Adrenal gland (tissue), 5 donors: Measurements from ENCODE around the gene MAP2K5.

Experiments
- POLR2A ChIP-seq, 2 donors: fragments of 450-650 bp; IDR thresholded peaks; one replicate each; pipeline ENCODE4 v1.6.1; 2017; ENCODE audit warnings: antibody characterized with exemption in 2 of 2, mild to moderate bottlenecking in 2 of 2, moderate library complexity in 1 of 2
- TF ChIP-seq, protein P1 (sequence below), 6 experiments: fragments of 450-650 bp in 4 of 6; fragments of 200-600 bp in 2 of 6; sonication (generic) in 1 of 6; IDR thresholded peaks; 1 replicate in 5 of 6; 2 replicates in 1 of 6; pipeline versions ENCODE4 v1.5.1 to v1.8.0; 2016 to 2021; ENCODE audit warnings: antibody characterized with exemption in 6 of 6, mild to moderate bottlenecking in 2 of 6, moderate library complexity in 1 of 6
- donor health status: DM: no; HTN: no; CAD: no.

DNA sequence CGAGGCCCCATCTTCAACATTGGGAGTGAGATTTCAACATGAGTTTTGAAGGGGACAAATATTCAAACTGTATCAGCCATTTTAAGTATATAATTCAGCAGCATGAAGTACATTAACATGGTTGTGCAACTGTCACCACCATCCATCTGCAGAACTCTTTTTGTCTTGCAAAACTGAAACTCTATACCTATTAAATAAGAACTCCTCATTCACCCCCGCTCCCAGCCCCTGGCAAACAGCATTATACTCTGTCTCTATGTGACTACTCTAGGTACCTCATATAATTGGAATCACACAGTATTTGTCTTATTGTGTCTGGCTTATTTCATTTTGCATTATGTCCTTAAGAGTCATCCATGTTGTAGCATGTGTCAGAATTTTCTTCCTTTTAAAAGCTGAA, 110.1 kb downstream of the MAP2K5 start:
- TF ChIP-seq, protein P1, sequence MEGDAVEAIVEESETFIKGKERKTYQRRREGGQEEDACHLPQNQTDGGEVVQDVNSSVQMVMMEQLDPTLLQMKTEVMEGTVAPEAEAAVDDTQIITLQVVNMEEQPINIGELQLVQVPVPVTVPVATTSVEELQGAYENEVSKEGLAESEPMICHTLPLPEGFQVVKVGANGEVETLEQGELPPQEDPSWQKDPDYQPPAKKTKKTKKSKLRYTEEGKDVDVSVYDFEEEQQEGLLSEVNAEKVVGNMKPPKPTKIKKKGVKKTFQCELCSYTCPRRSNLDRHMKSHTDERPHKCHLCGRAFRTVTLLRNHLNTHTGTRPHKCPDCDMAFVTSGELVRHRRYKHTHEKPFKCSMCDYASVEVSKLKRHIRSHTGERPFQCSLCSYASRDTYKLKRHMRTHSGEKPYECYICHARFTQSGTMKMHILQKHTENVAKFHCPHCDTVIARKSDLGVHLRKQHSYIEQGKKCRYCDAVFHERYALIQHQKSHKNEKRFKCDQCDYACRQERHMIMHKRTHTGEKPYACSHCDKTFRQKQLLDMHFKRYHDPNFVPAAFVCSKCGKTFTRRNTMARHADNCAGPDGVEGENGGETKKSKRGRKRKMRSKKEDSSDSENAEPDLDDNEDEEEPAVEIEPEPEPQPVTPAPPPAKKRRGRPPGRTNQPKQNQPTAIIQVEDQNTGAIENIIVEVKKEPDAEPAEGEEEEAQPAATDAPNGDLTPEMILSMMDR (IDR thresholded peaks at IDR 0.05): no peak
- TF ChIP-seq POLR2A (IDR thresholded peaks at IDR 0.05): no peak
